HepG2 (cell line): ENCODE data around the gene FAT1. TPM values are rescaled to one million over a fixed set of nuclear protein-coding genes. Genes with fewer than 3 reads are reported as not detected.

Source experiments
- BORCS8-MEF2B ChIP-seq: sonication (generic); formaldehyde crosslinking; IDR thresholded peaks from 2 replicates; pipeline ENCODE4 v1.8.0; 2022; ENCODE audit warnings: mild to moderate bottlenecking, missing genetic modification reagents
- GATAD1 ChIP-seq: IDR thresholded peaks from 2 replicates; pipeline ENCODE4 v1.6.1; 2016; ENCODE audit warnings: missing genetic modification reagents, missing compliant biosample characterization
- SIN3B ChIP-seq: fragments of 150-350 bp; IDR thresholded peaks from 2 replicates; pipeline ENCODE4 v1.6.1; 2014; ENCODE audit warnings: low read length
- SRY ChIP-seq: sonication (generic); formaldehyde crosslinking; IDR thresholded peaks from 2 replicates; pipeline ENCODE4 v1.8.0; 2022; ENCODE audit warnings: mild to moderate bottlenecking, missing genetic modification reagents
- TRAFD1 ChIP-seq: sonication (generic); formaldehyde crosslinking; IDR thresholded peaks from 2 replicates; pipeline ENCODE4 v1.5.1; 2020; ENCODE audit warnings: missing genetic modification reagents, mild to moderate bottlenecking, borderline replicate concordance
- YY1 ChIP-seq: IDR thresholded peaks from 2 replicates; pipeline ENCODE4 v1.6.1; 2011; ENCODE audit warnings: low read length, low read depth, moderate library complexity, mild to moderate bottlenecking; ENCODE audit not compliant: insufficient read depth, insufficient replicate concordance
- ZBTB38 ChIP-seq: sonication (generic); formaldehyde crosslinking; IDR thresholded peaks from 2 replicates; pipeline ENCODE4 v1.5.1; 2020; ENCODE audit warnings: mild to moderate bottlenecking, missing genetic modification reagents
- ZEB1 ChIP-seq: IDR thresholded peaks from 2 replicates; pipeline ENCODE4 v1.6.1; 2012; ENCODE audit warnings: mild to moderate bottlenecking, low read depth, inconsistent platforms; ENCODE audit not compliant: insufficient replicate concordance
- ZMAT3 ChIP-seq: sonication (generic); formaldehyde crosslinking; conservative IDR thresholded peaks from 2 replicates; pipeline ENCODE4 v1.7.0; 2021; ENCODE audit warnings: missing genetic modification reagents
- ZNF205 ChIP-seq: IDR thresholded peaks from 2 replicates; pipeline ENCODE4 v1.6.1; 2018; ENCODE audit warnings: missing biosample characterization, missing genetic modification reagents
- ZNF224 ChIP-seq: sonication (generic); formaldehyde crosslinking; IDR thresholded peaks from 2 replicates; pipeline ENCODE4 v1.5.0; 2020; ENCODE audit warnings: mild to moderate bottlenecking, missing genetic modification reagents
- ZNF350 ChIP-seq: sonication (generic); formaldehyde crosslinking; IDR thresholded peaks from 2 replicates; pipeline ENCODE4 v1.4.0; 2020; ENCODE audit warnings: mild to moderate bottlenecking, low read depth, missing genetic modification reagents, borderline replicate concordance
- ZNF607 ChIP-seq: sonication (generic); formaldehyde crosslinking; IDR thresholded peaks from 2 replicates; pipeline ENCODE4 v1.5.1; 2020; ENCODE audit warnings: missing genetic modification reagents, mild to moderate bottlenecking, borderline replicate concordance
- ZNF768 ChIP-seq: sonication (generic); formaldehyde crosslinking; IDR thresholded peaks from 2 replicates; pipeline ENCODE4 v1.4.0; 2020; ENCODE audit warnings: missing genetic modification reagents
- ZNF839 ChIP-seq: sonication (generic); formaldehyde crosslinking; IDR thresholded peaks from 2 replicates; pipeline ENCODE4 v1.4.0; 2020; ENCODE audit warnings: missing genetic modification reagents, mild to moderate bottlenecking, borderline replicate concordance
- ZSCAN29 ChIP-seq: sonication (generic); formaldehyde crosslinking; conservative IDR thresholded peaks from 2 replicates; pipeline ENCODE4 v1.4.0; 2020; ENCODE audit warnings: mild to moderate bottlenecking, missing genetic modification reagents
- polyA plus RNA-seq, 8 experiments: library from polyadenylated mRNA; depleted of rRNA in 3 of 8; stranded (reverse) in 7 of 8; unstranded in 1 of 8; fragments of >200 nt; fragmentation: Illumina TruSeq in 4 of 8; extraction: Trizol in 4 of 8; gene quantifications; 2 replicates each; pipeline versions ENCODE4 v1.2.1 to v1.2.3, GENCODE V29; 2011 to 2016; ENCODE audit warnings: low read depth in 4 of 8, missing spikeins in 1 of 8, mixed read lengths in 1 of 8; ENCODE audit not compliant: insufficient read depth in 1 of 8
- total RNA-seq, 5 experiments: library from RNA; depleted of rRNA; stranded (reverse); fragments of >200 nt; fragmentation: Illumina TruSeq; extraction: Trizol; gene quantifications; 2 replicates each; pipeline ENCODE4 v1.2.3, GENCODE V29; 2016; ENCODE audit warnings: low read depth in 1 of 5
- TF ChIP-seq, protein P1 (sequence below): sonication (generic); formaldehyde crosslinking; IDR thresholded peaks from 2 replicates; pipeline ENCODE4 v1.4.0; 2020; ENCODE audit warnings: missing genetic modification reagents
- TF ChIP-seq, protein P2 (sequence below), 2 experiments: sonication (generic) in 1 of 2; formaldehyde crosslinking in 1 of 2; IDR thresholded peaks; 2 replicates each; pipeline versions ENCODE4 v1.4.0 to v1.6.1; 2018 to 2020; ENCODE audit warnings: missing genetic modification reagents in 2 of 2, borderline replicate concordance in 1 of 2, low read depth in 1 of 2, mild to moderate bottlenecking in 1 of 2, missing biosample characterization in 1 of 2

Gene FAT1
- total and polyA plus RNA-seq, 2 of the 13 experiments (the other 11 are each of a cell fraction or from before 2014, with no cell fraction given), result 185 to 216 TPM

DNA sequence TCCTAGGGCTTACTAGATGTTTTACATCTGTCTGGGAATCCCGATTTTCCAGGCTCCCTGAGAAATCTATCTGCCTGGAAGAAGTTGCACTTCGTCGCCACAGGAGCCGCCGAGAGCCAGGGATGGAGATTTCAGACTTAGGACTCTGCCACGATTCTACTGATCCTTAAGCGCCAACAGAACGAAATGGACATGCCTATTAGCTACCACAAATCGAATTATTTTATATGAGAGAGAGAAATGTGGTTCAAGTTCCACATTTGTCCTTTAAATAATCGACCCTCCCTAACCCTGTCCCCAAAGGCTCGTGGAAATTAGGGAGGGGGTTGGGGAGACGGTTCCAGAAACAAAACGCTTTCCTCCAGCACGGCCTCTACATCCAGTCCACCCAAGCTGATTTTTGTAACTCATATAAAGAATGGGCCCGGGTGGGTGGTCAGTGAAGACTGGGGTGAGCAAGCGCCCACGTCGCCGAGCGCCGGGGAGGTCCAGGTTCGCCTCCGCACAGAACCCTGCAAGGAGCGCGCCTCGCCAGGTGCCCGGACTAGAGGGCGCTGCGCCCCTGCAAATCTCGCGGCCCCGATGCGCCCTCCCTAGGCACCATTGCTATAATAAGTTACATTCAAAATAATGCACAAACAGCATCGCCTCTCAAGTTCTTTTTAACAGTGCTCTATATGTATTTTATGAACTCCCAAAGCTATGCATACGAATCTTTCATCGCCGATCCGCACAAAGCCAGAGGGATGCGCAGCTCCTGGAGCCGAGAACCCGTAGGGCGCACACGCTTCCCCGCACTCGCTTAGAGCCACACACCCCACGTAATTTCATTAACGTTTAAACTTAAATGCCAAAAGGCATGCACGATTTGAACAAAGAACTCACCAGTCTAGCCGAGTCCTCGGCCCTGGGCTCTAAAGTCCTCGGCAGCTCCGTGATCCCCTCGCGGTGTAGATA, 2.1 kb upstream of the FAT1 start (continued):
- TF ChIP-seq, protein P1, sequence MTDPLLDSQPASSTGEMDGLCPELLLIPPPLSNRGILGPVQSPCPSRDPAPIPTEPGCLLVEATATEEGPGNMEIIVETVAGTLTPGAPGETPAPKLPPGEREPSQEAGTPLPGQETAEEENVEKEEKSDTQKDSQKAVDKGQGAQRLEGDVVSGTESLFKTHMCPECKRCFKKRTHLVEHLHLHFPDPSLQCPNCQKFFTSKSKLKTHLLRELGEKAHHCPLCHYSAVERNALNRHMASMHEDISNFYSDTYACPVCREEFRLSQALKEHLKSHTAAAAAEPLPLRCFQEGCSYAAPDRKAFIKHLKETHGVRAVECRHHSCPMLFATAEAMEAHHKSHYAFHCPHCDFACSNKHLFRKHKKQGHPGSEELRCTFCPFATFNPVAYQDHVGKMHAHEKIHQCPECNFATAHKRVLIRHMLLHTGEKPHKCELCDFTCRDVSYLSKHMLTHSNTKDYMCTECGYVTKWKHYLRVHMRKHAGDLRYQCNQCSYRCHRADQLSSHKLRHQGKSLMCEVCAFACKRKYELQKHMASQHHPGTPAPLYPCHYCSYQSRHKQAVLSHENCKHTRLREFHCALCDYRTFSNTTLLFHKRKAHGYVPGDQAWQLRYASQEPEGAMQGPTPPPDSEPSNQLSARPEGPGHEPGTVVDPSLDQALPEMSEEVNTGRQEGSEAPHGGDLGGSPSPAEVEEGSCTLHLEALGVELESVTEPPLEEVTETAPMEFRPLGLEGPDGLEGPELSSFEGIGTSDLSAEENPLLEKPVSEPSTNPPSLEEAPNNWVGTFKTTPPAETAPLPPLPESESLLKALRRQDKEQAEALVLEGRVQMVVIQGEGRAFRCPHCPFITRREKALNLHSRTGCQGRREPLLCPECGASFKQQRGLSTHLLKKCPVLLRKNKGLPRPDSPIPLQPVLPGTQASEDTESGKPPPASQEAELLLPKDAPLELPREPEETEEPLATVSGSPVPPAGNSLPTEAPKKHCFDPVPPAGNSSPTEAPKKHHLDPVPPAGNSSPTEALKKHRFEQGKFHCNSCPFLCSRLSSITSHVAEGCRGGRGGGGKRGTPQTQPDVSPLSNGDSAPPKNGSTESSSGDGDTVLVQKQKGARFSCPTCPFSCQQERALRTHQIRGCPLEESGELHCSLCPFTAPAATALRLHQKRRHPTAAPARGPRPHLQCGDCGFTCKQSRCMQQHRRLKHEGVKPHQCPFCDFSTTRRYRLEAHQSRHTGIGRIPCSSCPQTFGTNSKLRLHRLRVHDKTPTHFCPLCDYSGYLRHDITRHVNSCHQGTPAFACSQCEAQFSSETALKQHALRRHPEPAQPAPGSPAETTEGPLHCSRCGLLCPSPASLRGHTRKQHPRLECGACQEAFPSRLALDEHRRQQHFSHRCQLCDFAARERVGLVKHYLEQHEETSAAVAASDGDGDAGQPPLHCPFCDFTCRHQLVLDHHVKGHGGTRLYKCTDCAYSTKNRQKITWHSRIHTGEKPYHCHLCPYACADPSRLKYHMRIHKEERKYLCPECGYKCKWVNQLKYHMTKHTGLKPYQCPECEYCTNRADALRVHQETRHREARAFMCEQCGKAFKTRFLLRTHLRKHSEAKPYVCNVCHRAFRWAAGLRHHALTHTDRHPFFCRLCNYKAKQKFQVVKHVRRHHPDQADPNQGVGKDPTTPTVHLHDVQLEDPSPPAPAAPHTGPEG (CRISPR knock-in tag), result peak; percentile 37; the same call in 1 of the 2 replicates
- TF ChIP-seq ZNF224 (peak; percentile 58; the same call in 1 of the 2 replicates), BORCS8-MEF2B (CRISPR knock-in tag) (no peak), ZSCAN29 (CRISPR knock-in tag) (peak; percentile 9; the same call in 1 of the 2 replicates), ZNF350 (CRISPR knock-in tag) (peak; percentile 58; the same call in 1 of the 2 replicates), ZEB1 (peak; percentile 21), GATAD1 (CRISPR knock-in tag) (peak; percentile 54; the same call in 1 of the 2 replicates), ZNF205 (CRISPR knock-in tag) (0 out of 2 replicates have a peak, but pooled peaks have one; percentile 33), ZMAT3 (CRISPR knock-in tag) (0 out of 2 replicates have a peak, but pooled peaks have one; percentile 15), ZNF768 (CRISPR knock-in tag) (peak; percentile 20; the same call in 1 of the 2 replicates), ZNF839 (0 out of 2 replicates have a peak, but pooled peaks have one; percentile 11), YY1 (peak; percentile 72), ZNF607 (CRISPR knock-in tag) (no peak; the same call in 1 of the 2 replicates), TRAFD1 (0 out of 2 replicates have a peak, but pooled peaks have one; percentile 50), SIN3B (0 out of 2 replicates have a peak, but pooled peaks have one; percentile 22), SRY (CRISPR knock-in tag) (peak; percentile 60), ZBTB38 (0 out of 2 replicates have a peak, but pooled peaks have one; percentile 6)
- TF ChIP-seq, protein P2, sequence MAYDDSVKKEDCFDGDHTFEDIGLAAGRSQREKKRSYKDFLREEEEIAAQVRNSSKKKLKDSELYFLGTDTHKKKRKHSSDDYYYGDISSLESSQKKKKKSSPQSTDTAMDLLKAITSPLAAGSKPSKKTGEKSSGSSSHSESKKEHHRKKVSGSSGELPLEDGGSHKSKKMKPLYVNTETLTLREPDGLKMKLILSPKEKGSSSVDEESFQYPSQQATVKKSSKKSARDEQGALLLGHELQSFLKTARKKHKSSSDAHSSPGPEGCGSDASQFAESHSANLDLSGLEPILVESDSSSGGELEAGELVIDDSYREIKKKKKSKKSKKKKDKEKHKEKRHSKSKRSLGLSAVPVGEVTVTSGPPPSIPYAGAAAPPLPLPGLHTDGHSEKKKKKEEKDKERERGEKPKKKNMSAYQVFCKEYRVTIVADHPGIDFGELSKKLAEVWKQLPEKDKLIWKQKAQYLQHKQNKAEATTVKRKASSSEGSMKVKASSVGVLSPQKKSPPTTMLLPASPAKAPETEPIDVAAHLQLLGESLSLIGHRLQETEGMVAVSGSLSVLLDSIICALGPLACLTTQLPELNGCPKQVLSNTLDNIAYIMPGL (CRISPR knock-in tag; IDR thresholded peaks at IDR 0.05; ENCODE audit: borderline replicate concordance in 1 of 2, low read depth in 1 of 2), result peak; percentile 97 to 98
